HG03575 (cell line): ENCODE data around the gene TNFAIP3.
"Not testable (repeated sequence)": the region's sequence is repeated elsewhere in the genome, so short reads cannot be mapped to it uniquely, and the experiment has no call there.

ENCODE experiments used
- ATAC-seq: cut with Tn5 transposase; IDR thresholded peaks from one replicate; pipeline ENCODE4 v1.9.1; 2021; ENCODE audit not compliant: unreplicated experiment, insufficient number of reproducible peaks, low FRiP score; ENCODE audit errors: extremely low read depth

The TNFAIP3 gene

DNA sequence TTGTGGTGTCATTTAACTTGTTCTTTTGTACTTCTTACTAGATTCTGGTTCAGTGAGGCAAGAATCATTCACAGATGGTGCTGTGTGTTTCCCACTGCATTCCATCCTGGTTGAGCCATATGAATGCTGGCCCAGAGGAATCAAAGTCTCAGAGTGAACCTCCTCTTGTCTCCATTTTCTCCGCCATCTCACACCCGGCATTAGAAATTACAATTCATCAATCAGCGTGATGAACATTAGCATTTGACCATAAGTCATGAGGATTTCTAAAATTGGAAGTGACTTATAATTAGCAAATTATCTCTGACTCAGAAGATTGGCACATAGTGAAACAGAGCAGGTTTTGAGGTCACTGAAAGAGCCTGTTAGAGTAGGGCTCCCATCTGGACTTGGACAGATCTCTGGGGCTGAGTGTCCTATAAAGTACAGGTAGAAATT, 25.2 kb downstream of the TNFAIP3 start:
- ATAC-seq, result no peak

DNA sequence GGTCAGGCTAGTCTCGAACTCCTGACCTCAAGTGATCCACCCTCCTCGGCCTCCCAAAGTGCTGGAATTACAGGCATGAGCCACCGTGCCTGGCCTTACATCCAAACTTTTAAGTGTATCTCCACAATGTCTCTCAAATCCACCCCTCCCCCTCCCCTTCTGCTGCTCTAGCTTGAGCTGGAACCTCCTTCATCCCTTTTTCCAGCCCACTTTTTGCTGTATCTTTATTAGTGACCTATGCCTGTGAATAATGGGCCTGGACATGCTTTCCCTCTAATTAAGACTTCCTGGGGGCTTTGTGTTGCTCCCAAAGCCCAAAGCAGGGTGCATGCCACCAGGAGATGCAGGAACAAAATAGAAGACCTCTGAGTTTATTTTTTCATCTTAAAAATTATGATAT, 26.1 kb downstream of the TNFAIP3 start:
- no peak for ATAC-seq

DNA sequence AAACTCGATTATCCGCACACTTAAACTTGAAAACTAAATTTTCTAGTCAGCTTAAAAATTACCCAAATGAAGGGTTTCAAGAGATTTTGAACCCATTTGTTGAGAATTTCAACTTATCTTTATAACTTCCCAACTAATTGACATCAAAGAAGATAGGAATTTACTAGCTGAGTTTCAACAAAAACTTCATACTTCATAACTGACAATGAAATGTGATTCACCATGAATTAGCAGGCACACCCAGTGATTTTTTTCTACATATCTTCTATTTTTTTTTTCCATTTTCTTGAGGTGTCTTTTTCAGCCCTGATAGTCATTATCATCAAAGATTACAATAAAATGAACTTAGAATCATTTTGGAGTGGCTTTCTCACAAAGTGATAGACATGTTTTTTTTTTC, 26.7 kb downstream of the TNFAIP3 start:
- no peak for ATAC-seq

DNA sequence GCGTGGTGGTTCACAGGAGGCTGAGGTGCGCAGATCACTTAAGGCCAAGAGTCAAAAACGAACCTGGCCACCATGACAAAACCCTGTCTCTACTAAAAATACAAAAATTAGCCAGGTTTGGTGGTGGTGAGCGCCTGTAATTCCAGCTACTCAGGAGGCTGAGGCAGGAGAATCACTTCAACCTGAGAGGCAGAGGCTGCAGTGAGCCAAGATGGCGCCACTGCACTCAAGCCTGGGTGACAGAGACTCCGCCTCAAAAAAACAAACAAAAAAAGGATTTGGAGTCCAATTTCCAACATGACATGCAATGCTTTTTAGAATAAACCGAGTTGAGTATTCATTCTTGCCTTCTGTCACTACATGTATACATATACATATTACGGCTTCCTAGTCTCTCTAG, 27.3 kb downstream of the TNFAIP3 start:
- not testable (repeated sequence) for ATAC-seq

DNA sequence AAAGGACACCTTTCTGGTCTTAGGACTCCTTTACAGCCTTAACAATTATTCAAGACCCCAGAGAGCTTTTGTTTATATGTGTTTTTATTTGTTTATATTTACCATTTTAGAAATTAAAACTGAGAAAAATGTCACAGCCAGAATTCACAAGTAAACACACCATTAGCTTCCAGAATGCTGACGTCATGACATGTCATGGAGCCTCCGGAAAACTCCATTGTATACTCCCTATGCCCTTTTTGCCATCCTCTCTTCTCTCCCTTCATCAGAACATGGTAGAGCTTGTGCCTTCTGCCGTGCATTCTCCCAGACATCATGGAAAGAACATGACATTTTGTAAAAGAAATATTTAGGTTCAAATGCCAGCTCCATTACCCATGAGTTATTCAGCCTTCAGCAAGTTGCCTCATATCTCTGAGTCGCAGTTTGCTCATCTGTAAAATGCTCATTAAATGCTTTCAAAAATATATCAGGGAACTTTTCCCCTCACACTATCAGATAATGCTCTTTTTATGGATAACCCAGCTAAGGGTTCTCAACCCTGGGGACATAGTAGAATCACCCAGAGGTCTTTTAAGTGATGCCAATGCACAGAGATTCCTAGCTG, 27.8 kb downstream of the TNFAIP3 start:
- no peak for ATAC-seq

DNA sequence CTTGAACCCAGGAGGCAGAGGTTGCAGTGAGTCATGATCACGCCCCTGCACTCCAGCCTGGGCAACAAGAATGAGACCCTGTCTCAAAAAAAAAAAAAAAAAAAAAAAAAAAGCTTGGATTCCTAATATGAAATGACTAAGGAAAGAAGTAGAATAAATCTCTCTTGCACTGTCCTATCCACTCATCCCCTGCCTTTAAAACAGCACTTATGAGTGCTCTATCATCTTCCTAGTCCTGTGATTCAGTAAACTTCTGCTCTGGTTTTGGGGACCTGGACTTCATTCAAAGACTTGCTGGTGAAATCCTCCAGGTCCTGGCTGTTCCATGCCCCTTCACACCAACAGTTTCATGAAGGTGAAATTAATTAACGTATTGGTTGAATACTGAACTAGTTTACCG, 29.6 kb downstream of the TNFAIP3 start:
- no peak for ATAC-seq

DNA sequence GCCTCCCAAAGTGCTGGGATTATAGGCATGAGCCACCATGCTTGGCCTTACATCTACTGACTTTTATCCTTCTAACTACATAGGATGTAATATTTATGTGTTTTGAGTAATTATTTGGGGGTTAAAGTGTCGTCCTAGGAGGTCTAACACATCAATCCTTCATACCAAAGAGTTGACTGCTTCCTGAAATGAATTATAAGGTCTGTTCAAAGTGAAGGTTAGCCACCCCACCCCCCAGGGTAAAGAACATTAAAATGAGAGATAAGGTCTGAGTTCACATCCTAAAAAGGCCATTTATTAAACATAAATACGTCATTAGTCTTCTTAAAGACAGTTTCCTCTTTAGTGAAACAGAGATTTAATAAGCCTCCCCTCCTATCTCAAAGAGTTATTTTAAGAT, 33.8 kb downstream of the TNFAIP3 start:
- ATAC-seq, result no peak

DNA sequence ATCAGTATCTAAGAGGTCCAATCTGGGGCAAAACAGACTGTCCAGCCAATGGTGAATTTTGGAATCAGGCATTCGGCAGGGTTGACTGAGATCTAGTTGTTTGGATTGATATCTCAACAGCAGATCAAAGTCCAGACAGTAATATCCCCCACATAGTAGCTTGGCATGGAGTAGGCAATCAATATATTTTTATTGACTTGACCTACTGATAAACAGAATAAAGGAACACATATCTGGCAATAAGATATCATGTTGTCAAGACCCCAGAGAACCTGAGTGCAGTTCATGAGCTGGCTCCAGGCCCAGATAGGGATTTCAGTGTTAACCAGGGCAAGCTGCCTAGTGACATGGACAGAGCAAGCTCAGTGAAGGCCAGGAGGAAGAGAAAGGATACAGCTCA, 34.4 kb downstream of the TNFAIP3 start:
- ATAC-seq, result no peak

DNA sequence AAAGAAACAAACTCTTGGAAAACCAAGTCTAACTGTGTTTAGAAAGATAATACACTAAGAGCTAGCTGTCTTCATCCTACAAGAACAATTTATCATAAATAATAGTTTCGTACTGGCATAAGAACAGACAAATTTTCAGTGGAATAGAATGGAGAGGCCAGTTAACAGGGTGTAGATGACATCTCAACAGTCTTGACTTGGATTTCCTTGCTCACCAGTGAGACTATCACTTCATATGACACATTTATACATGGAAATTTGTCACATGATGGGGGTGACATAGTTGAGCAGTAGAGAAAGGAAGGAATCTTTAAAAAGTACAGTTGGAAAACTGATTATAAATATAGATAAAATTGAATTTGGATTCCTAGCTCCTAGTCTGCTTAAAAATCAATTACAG, 35.6 kb downstream of the TNFAIP3 start:
- ATAC-seq, result no peak

DNA sequence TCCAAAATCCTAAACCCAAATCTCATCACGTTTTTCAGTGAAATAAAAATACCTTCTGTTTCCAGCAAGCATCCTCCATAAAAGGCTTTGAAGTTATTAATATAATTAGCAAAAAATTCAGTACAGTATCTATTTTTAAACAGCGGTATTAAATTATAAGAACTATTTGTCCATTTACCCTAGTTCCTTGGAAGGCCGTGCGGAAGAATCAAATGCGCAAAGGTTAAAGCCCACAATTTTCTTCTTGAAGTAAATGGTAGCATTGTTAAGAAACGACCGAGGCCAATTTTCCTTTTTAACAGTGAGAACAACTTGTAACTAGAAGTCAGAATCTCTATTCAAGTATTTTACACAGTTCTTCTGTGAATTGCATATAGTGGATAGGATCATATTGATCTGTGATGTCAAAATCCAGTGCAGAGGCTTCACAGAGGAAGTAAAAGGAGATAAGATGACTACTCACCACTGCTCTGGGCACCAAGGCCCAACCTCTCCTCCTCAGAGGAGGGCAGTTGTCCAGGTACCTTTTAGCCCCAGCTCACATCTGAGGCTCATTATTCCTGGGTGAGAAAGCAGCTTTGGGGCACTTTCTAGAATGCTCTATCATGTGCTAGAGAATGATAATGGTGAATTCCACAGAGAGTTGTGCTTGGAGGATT, 36.3 kb downstream of the TNFAIP3 start:
- ATAC-seq, result no peak

DNA sequence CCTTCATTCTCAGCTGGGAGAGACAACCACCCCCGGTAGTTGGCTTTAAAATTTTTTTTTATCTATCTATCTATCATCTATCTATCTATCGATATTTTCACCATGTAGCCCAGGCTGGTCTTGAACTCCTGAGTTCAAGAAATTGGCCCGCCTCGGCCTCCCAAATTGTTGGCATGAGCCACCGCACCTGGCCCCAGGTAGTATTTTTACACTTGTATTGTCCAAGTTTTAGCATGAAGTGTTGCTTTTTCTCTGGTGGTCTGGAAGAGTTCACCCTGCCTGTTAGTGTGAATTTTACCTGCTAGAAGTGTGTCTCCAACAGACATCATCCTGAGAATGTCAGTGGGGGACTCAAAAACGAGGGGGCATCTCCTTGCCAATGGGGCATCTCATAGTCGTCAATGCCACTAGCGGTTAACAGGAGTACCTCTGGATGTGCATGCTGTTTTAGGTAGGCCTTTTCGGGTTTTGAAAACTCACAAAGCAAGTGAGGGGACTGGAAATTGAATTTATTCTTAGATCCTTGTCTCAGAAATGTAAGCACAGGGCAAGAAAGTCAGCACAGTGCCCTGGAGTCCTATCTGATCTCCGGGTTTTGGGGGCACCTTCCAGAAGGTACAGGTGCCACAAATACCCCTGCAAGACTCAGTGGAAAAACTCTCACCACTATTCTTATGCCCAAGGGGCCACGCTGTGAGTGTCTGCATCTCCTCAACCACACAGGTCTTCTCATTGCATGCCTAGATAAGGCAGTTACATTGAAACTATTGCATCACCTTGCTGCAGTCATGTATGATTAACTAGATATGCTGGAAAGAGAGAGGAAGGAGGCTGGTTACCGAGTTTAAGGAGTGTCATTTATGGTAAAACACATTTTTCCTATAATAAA, 37.1 kb downstream of the TNFAIP3 start:
- no peak for ATAC-seq

DNA sequence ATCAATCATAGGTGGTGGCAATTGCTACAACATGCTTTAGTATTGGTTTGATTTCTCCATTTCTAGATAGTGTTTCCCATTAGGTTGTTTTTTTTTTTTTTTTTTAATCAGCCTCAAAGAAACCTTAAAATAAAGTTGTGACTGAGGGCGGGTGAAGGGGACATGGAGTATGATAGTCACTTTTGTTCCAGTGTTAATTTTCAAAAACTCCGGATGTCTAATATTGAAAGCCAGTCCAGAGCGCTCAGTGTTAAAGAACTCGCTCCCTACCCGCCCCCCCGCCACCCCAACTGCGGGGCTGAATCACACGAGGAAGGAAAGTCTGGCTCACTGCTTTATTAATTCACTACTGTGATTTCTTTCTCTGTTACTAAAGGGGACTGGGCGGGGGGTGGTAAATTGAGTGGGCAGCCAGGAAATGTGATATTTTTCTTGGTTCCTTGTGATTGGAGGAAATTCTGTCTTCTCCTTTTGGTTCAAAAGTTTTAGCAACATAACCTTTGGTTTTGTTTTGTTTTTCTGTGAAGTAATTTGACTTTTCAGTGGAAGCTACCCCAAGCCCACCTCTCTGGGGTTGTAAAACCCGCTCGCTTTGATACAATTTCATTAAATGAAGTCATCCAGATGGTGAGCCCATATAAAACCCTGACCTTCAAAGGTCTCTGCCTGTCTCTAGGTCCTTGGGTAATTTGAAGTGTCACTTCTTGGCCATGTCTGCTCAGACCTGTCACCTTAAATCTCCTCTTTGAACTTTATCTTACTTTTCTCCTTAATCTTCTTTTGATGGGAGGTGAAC, 38.0 kb downstream of the TNFAIP3 start:
- no peak for ATAC-seq

DNA sequence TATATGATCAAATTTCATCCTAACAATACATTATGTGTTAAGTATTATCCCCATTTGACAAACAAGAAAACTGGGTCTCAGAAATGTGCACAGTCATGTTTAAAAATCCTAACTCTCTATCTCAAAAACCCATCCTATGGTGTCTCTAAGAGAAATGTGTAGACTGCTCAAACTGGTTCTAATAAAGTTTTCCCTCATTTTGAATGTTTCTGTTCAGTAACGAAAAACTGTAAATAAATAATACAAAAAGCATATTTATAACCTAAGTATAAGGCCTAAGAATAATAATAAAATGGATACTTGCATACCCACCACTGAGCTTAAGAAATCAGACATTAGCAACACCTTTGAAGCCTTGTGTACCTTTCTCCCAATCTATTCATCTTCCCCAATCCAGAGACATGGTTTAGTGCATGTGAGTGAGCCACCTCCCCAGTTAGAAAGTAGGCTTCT, 39.0 kb downstream of the TNFAIP3 start:
- ATAC-seq, result no peak

DNA sequence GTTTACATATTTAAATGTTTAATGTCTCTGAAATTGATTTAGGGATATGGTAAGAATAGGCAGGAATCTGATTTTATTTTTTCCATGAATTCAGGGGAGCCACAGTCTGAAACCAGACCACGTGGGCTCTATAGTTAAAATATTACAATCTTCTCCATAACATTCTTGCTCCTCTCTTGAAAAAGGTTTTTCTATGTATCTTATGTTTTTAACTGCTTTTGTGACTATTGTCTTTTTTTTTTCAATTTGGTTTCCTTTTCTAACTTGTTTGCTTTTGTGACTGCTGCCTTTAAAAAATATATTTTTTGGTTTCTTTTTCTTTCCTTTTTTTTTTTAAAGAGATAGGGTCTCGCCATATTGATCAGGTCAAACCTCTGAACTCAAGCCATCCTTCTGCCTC, 40.1 kb downstream of the TNFAIP3 start:
- no peak for ATAC-seq

DNA sequence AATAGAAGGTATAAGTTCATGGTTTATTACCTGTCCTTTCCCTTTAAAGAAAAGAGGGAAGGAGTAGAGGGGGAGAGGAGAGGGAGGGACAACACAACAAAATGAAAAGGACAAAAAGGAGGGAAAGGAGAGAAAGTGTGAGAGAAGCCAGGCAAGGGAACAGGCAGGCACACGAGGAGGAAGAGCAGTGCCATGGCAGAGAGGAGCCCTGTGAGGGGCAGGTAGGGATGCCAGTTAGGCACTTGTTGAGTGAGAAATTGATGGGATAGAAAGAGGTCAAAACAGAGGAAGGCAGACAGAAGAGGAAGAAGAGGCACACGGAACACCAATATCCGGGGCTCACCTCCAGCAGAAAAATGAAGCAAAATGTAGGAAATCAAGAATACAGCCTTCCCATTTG, 42.5 kb downstream of the TNFAIP3 start:
- ATAC-seq, result no peak

DNA sequence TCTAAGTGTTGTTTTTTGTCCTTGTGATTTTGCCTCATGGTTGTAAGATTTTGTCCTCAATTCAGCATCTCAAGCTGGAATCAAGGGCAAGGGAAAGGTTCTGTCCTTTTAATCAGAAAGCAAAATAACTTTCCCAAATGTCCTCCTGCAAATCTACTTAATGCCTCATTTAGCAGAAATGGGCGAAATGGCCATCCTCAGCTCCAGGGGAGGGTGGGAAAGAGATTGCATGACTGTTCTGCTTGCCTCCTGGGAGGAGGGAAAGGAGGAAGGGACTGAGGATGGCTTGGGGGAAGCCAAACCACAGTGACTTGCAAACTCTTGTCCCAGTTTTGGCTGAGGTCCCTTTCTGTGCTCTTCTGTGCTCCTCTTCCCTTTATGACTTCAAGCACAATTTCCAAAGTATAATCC, 43.4 kb downstream of the TNFAIP3 start:
- no peak for ATAC-seq

DNA sequence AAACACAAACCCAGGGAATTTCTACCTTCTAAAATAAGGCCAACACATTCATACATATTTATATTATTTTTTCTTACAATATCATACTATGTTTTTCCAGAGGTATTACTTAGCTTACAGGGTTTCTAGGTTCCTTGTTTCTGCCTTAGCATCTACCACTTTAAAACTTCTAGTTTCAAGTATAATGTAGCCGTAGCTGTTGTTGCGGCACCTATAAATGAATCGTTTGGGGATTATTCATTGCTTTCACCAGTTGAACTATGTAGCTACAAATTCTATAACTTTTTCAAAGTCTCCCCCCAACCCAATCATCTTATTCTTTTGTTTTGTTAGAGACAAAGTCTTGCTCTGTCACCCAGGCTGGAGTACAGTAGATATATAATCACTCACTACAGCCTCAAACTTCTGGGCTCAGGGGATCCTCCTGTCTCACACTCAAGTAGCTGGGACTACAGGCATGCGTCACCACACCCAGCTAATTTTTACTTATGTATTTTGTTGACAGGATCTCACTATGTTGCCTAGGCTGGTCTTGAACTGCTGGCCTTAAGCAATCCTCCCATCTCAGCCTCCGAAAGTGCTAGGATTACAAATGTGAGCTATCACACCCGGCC, 43.9 kb downstream of the TNFAIP3 start:
- no peak for ATAC-seq

DNA sequence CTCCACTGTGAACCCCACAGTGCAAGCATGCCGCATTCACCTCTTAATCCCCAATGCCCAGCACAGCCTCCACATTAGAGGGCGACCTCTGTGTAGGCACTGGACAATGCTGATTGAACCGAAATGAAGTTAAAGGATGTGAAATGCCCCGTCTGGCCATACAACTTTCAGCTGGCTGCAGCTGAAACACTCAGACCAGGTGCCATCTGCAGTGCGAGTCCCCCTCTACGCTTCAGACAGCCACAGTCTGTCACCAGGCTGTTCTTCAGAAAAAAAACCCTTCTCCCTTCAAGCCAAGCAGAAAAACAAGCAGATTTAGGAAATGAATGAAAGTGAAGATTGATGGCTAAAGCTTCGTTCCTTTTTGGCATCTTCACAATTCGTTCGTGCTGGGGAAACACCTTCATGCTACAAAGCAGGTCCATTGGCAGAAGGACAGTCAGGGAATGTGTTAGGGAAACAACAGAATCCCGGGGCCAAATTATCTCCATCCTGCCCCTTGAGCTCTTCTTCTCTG, 44.7 kb downstream of the TNFAIP3 start:
- no peak for ATAC-seq

DNA sequence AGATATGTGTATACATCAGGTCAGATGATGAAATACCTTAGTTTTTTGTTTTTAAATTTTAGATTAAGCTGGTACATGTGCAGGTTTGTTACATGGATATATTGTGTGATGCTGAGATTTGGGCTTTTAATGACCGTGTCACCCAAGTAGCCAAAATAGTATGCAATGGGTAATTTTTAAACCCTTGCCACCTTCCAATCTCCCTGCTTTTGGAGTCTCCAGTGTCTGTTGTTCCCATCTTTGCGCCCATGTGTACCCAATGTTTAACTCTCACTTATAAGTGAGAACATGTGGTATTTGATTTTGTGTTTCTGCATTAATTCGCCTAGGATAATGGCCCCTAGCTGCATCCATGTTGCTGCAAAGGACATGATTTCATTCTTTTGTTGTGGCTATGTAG, 45.8 kb downstream of the TNFAIP3 start:
- ATAC-seq, result no peak
